CD14-positive monocyte (primary cell): ENCODE data around the gene ZNF668. TPM values are rescaled to one million over a fixed set of nuclear protein-coding genes. Genes with fewer than 3 reads are reported as not detected.

Experiments
- DNase-seq, 3 donors: peaks; one replicate each; pipeline ENCODE4 v3.0.0-alpha.2; 2011 to 2022
- H2AFZ ChIP-seq: 2 replicates; pipeline ENCODE4 v1.6.0; 2012; ENCODE audit warnings: mild to moderate bottlenecking, low read depth, low read length, inconsistent platforms; ENCODE audit not compliant: insufficient read depth, poor library complexity, severe bottlenecking
- H3K27ac ChIP-seq, 2 donors: 1 replicate in 1 of 2; 2 replicates in 1 of 2; pipeline ENCODE4 v1.5.1; 2012 to 2013; ENCODE audit warnings: low read length in 2 of 2, control low read depth in 1 of 2, inconsistent platforms in 1 of 2, low read depth in 1 of 2, mild to moderate bottlenecking in 1 of 2
- H3K27me3 ChIP-seq, 2 donors: one replicate each; pipeline versions ENCODE4 v1.6.0 to v1.6.1; 2011 to 2013; ENCODE audit warnings: low read length in 2 of 2; ENCODE audit not compliant: control insufficient read depth in 2 of 2, insufficient read depth in 2 of 2
- H3K36me3 ChIP-seq, 2 donors: replicated peaks in 1 of 2; 1 replicate in 1 of 2; 2 replicates in 1 of 2; pipeline versions ENCODE4 v1.5.1 to v1.6.1; 2012 to 2013; ENCODE audit warnings: low read length in 2 of 2, control low read depth in 1 of 2, inconsistent platforms in 1 of 2, mild to moderate bottlenecking in 1 of 2; ENCODE audit not compliant: insufficient read depth in 2 of 2, control insufficient read depth in 1 of 2
- H3K4me1 ChIP-seq, 2 donors: 1 replicate in 1 of 2; 2 replicates in 1 of 2; pipeline versions ENCODE4 v1.5.1 to v1.6.1; 2012 to 2013; ENCODE audit warnings: low read length in 2 of 2, control low read depth in 1 of 2, inconsistent platforms in 1 of 2, mild to moderate bottlenecking in 1 of 2, moderate library complexity in 1 of 2; ENCODE audit not compliant: insufficient read depth in 2 of 2, control insufficient read depth in 1 of 2
- H3K4me2 ChIP-seq: replicated peaks from 2 replicates; pipeline ENCODE3; 2012; ENCODE audit warnings: low read length, moderate library complexity, mild to moderate bottlenecking; ENCODE audit not compliant: poor library complexity, severe bottlenecking; ENCODE audit errors: extremely low read depth
- H3K4me3 ChIP-seq, 3 experiments: fragments of 200-600 bp in 1 of 3; sonication (generic) in 1 of 3; replicated peaks in 1 of 3; 1 replicate in 2 of 3; 2 replicates in 1 of 3; pipeline ENCODE4 v1.5.1; 2011 to 2013; ENCODE audit warnings: low read length in 3 of 3, mild to moderate bottlenecking in 3 of 3, control low read depth in 2 of 3, low read depth in 2 of 3, inconsistent platforms in 1 of 3, moderate library complexity in 1 of 3
- H3K79me2 ChIP-seq: 2 replicates; pipeline ENCODE4 v1.6.0; 2012; ENCODE audit warnings: mild to moderate bottlenecking, control low read depth, inconsistent platforms, low read length, moderate library complexity; ENCODE audit not compliant: insufficient read depth
- H3K9ac ChIP-seq: 2 replicates; pipeline ENCODE4 v1.6.0; 2017; ENCODE audit warnings: low read length, mild to moderate bottlenecking; ENCODE audit not compliant: insufficient read depth, poor library complexity, severe bottlenecking
- H3K9me3 ChIP-seq, 2 donors: replicated peaks in 1 of 2; 1 replicate in 1 of 2; 2 replicates in 1 of 2; pipeline versions ENCODE4 v1.5.1 to v1.6.1; 2012 to 2013; ENCODE audit warnings: low read length in 2 of 2, control low read depth in 1 of 2; ENCODE audit not compliant: control insufficient read depth in 1 of 2, insufficient read depth in 1 of 2
- H4K20me1 ChIP-seq: 2 replicates; pipeline ENCODE4 v1.6.0; 2012; ENCODE audit warnings: mild to moderate bottlenecking, low read length, control low read depth, moderate library complexity; ENCODE audit not compliant: insufficient read depth
- H3K27ac Mint-ChIP-seq, 7 donors: one replicate each; pipeline ENCODE4 v1.8.0; 2020; ENCODE audit warnings: mild to moderate bottlenecking in 7 of 7, mixed read lengths in 7 of 7, moderate library complexity in 6 of 7, inconsistent platforms in 2 of 7
- H3K27me3 Mint-ChIP-seq, 3 donors: one replicate each; pipeline ENCODE4 v1.8.0; 2021 to 2022; ENCODE audit warnings: low read depth in 3 of 3, mild to moderate bottlenecking in 3 of 3, mixed read lengths in 3 of 3, moderate library complexity in 3 of 3, inconsistent platforms in 1 of 3
- H3K36me3 Mint-ChIP-seq, 2 donors: one replicate each; pipeline ENCODE4 v1.8.0; 2020; ENCODE audit warnings: mixed read lengths in 2 of 2, inconsistent platforms in 1 of 2, mild to moderate bottlenecking in 1 of 2
- H3K4me1 Mint-ChIP-seq: one replicate; pipeline ENCODE4 v1.8.0; 2020; ENCODE audit warnings: mild to moderate bottlenecking, mixed read lengths
- H3K4me3 Mint-ChIP-seq, 2 donors: one replicate each; pipeline ENCODE4 v1.8.0; 2020; ENCODE audit warnings: mild to moderate bottlenecking in 2 of 2, mixed read lengths in 2 of 2, moderate library complexity in 1 of 2
- H3K9me3 Mint-ChIP-seq, 7 donors: one replicate each; pipeline ENCODE4 v1.8.0; 2020 to 2022; ENCODE audit warnings: mixed read lengths in 7 of 7, mild to moderate bottlenecking in 6 of 7, moderate library complexity in 6 of 7, inconsistent platforms in 2 of 7
- WGBS: methylation state at CpG from one replicate; pipeline ENCODE4 v1.1.5; 2013; ENCODE audit warnings: missing lambda C conversion rate; ENCODE audit not compliant: insufficient coverage; 5-methylcytosine and 5-hydroxymethylcytosine counted together
- intact Hi-C, 2 donors: fragments of 100-400 bp; cut with micrococcal nuclease; formaldehyde crosslinking; loops; one replicate each; pipeline versions ENCODE4 v1.15.0 to v1.15.1; 2023
- polyA plus RNA-seq, 3 donors: library from polyadenylated mRNA; depleted of rRNA in 1 of 3; unstranded in 2 of 3; stranded (reverse) in 1 of 3; fragments of 300-500 nt in 2 of 3; fragments of >200 nt in 1 of 3; fragmentation: Illumina TruSeq in 2 of 3; gene quantifications; 1 replicate in 2 of 3; 2 replicates in 1 of 3; pipeline ENCODE4 v1.2.3, GENCODE V29; 2012 to 2021
- TF ChIP-seq, protein P1 (sequence below): fragments of 200-600 bp; IDR thresholded peaks from one replicate; pipeline ENCODE4 v1.8.0; 2022; ENCODE audit warnings: antibody characterized with exemption, mild to moderate bottlenecking

Gene ZNF668
- polyA plus RNA-seq, 3 donors: 3.8 to 4.8 (median 4.5) TPM

DNA sequence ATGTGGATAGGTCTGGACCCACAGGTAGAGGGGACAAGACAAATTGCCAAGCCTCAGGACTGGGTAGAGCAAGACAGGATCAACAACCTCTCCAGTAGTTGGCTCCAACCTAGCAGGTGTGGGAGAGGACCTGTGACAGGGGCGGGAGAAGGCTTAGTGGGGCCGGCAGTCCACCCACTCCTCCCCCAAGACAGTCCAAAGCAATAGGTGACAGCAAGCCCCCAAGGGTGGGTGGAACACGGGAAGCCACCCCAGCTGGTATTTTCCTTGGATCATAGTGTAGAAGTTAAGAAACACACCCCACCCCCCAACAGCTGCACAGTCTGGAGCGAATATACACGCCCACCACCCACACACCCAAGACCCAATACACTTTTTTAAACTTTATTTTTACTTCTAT, 44.8 kb downstream of the ZNF668 start:
- H3K27me3 ChIP-seq: no peaks in the 10 kb centered on the region
- H3K79me2 ChIP-seq: peaks cover 9% of the 10 kb centered on the region
- no peak overlapping the region for H2AFZ ChIP-seq
- intact Hi-C loops: no loop called here
- Mint-ChIP-seq H3K9me3 (peaks cover 0 to 2% (median 0%) of the 10 kb centered on the region in 7 donors), H3K4me1 (peaks cover 27% of the 10 kb centered on the region), H3K27me3 (peaks cover 0 to 6% (median 2%) of the 10 kb centered on the region in 3 donors), H3K36me3 (no peaks in the 10 kb centered on the region), H3K4me3 (no peak overlapping the region), H3K27ac (peak overlapping the region in 3 of 7 donors; percentile 18 to 28 (median 21))
- peaks cover 2% of the 10 kb centered on the region for H4K20me1 ChIP-seq
- no peak overlapping the region for H3K9ac ChIP-seq
- no peak overlapping the region for H3K27ac ChIP-seq
- no peaks in the 10 kb centered on the region for H3K9me3 ChIP-seq
- no peak overlapping the region for H3K4me3 ChIP-seq
- H3K36me3 ChIP-seq: no peaks in the 10 kb centered on the region
- H3K4me2 ChIP-seq: no peak overlapping the region
- DNase-seq: no peak
- no CpG with 5 or more reads among the region's 5 CpGs for WGBS
- H3K4me1 ChIP-seq: peaks cover 13 to 17% of the 10 kb centered on the region in 2 donors
- TF ChIP-seq, protein P1, sequence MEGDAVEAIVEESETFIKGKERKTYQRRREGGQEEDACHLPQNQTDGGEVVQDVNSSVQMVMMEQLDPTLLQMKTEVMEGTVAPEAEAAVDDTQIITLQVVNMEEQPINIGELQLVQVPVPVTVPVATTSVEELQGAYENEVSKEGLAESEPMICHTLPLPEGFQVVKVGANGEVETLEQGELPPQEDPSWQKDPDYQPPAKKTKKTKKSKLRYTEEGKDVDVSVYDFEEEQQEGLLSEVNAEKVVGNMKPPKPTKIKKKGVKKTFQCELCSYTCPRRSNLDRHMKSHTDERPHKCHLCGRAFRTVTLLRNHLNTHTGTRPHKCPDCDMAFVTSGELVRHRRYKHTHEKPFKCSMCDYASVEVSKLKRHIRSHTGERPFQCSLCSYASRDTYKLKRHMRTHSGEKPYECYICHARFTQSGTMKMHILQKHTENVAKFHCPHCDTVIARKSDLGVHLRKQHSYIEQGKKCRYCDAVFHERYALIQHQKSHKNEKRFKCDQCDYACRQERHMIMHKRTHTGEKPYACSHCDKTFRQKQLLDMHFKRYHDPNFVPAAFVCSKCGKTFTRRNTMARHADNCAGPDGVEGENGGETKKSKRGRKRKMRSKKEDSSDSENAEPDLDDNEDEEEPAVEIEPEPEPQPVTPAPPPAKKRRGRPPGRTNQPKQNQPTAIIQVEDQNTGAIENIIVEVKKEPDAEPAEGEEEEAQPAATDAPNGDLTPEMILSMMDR: no peak

DNA sequence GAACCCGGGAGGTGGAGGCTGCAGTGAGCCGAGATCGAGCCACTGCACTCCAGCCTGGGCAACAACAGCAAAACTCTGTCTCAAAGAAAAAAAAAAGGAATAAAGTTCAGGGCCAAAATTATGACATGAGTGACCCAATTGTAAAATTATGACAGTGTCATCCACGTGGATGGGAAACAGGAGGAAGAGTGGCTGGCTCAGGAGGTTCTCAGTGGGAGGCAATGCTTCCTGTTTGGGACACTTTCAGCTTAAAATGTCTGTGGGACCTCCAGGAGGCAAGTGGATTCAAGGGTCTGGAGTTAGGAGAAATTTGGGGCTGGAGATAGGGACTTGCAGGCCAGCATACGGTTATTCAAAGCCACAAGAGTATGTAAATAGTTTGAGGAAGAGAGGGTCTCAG, 48.7 kb downstream of the ZNF668 start:
- peak in 2 of 3 donors; percentile 8 to 20 for DNase-seq
- Mint-ChIP-seq H3K36me3 (no peaks in the 10 kb centered on the region), H3K4me1 (peaks cover 17% of the 10 kb centered on the region), H3K27ac (peak overlapping the region in 6 of 7 donors; percentile 23 to 86 (median 71)), H3K27me3 (peaks cover 0 to 2% (median 0%) of the 10 kb centered on the region in 3 donors), H3K9me3 (peaks cover 0 to 3% (median 0%) of the 10 kb centered on the region in 7 donors), H3K4me3 (no peak overlapping the region)
- Histone ChIP-seq H3K27ac (no peak overlapping the region), H3K4me2 (no peak overlapping the region), H3K36me3 (no peaks in the 10 kb centered on the region), H3K4me3 (no peak overlapping the region), H4K20me1 (no peaks in the 10 kb centered on the region), H3K4me1 (no peaks in the 10 kb centered on the region), H2AFZ (no peak overlapping the region), H3K79me2 (no peaks in the 10 kb centered on the region), H3K9me3 (no peaks in the 10 kb centered on the region), H3K9ac (no peak overlapping the region), H3K27me3 (no peaks in the 10 kb centered on the region)
- WGBS: 36% methylated on average over 2 of the region's 5 CpGs
- intact Hi-C loops: no loop called here
- TF ChIP-seq, protein P1: no peak
